Measurements from ENCODE around the gene ALKBH5.

ALKBH5 gene

DNA sequence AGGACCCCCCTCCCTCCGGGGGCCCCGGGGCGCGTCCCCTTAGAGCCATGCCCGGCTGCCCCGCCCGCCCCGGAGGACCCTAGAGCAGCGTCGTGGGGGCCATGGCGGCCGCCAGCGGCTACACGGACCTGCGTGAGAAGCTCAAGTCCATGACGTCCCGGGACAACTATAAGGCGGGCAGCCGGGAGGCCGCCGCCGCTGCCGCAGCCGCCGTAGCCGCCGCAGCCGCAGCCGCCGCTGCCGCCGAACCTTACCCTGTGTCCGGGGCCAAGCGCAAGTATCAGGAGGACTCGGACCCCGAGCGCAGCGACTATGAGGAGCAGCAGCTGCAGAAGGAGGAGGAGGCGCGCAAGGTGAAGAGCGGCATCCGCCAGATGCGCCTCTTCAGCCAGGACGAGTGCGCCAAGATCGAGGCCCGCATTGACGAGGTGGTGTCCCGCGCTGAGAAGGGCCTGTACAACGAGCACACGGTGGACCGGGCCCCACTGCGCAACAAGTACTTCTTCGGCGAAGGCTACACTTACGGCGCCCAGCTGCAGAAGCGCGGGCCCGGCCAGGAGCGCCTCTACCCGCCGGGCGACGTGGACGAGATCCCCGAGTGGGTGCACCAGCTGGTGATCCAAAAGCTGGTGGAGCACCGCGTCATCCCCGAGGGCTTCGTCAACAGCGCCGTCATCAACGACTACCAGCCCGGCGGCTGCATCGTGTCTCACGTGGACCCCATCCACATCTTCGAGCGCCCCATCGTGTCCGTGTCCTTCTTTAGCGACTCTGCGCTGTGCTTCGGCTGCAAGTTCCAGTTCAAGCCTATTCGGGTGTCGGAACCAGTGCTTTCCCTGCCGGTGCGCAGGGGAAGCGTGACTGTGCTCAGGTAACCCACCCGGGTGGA lies 759 bp downstream of the ALKBH5 start:
- intact Hi-C loops (cut with DNase I) = loop anchor here (5.0 kb wide), 1 partner anchor 97 kb away; the partner anchor contains the start of gene DRG2
- DNase-seq = peak; percentile 32 to 94 (median 59)

DNA sequence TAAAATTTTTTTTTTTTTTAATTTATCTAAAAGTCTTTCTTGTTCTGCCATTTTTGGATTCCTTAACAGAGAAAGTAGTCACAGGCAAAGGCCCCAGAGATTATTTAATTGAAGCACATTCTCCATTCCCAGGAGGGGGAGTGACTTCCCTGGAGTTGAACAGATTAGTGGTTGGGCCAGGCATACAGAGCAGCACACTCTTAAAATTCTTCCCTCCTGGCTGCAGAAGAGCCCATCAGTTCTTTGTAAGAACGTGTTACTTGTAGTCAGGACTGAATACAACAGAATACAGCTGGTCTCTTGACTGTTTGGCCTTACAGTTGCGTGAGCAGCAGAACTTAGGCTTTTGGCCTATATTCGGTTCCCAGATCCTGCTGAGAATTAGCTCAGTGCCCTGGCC lies 1.8 kb downstream of the ALKBH5 start:
- intact Hi-C loops (cut with DNase I) = no loop called here

DNA sequence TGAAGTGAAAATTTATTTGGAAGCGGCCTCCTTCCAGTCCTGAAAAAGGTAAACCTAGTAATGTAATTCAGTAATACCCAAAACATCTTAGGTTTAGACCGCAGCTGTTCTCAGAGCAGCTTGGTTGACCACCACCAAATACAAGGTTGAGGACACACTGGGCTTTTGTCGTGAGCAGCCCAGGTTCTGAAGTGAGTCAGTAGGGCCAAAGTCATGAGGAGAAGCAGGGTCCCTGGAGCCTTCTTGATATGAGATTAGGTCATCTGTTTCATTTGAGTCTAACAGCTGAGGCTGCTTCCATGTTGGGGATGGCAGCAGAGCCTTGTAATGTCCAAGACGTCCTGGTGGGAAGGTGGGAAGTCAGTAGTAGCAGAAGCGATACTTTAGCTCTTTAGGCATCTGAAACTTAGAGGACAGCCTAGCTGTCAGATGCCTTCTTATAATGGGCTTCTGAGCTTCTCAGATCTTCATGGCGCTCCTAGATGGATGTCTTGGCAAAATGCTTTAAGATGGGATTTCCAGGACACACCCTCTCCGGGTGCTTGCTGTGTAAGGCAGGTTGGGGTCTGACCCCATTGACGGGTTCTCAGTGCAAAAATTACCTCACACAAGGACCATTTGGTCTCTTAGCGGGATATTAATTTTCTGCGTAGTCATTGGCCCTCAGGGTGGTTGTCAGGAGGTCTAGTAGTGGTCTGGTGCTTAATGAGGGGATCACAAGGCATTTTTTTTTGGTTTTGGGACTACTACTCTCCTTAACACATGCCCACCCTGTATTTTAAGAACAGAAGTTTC lies 2.4 kb downstream of the ALKBH5 start:
- intact Hi-C loops (cut with DNase I) = no loop called here
- no peak for DNase-seq

More for the DNA sequence above, 1.8 kb downstream of the ALKBH5 start:
- DNase-seq = no peak

DNA sequence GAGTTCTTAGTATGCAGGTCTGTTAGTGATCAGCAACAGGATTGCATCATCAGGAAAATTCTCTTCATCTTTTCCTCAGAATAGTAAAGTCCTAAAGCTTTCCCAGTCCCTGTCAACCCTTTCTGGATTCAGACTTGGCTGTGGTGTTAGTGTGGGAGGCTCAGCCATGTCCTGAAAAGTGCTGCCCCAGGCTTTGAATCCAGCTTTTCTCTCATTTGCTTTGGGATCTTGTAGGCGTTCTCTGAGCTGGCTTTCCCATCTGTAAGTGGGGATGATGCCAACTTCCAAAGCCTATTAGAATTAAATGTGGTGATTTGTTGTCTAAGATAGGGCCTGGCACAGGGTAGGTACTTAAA lies 3.0 kb downstream of the ALKBH5 start:
- intact Hi-C loops (cut with DNase I) = no loop called here
- DNase-seq = peak in 1 of 10 donors; percentile 20

DNA sequence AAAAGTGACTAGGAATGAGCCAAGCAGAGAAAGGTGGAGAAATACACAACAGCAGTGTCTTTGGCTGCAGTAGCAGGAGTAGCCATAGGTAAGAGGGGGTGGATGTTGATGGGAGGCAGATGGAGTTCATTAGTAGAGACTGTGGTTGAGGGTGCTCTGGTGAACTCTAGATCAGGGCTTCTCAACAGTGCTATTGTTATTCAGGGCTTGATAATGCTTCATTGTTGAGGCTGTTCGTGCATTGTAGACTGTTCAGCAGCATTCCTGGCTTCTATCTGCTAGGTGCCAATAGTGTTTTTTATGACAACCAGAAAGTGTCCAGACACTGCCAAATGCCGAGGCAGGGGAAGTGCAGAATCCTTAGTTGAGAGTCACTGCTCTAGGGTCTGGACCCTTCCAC lies 3.6 kb downstream of the ALKBH5 start:
- intact Hi-C loops (cut with DNase I) = no loop called here
- no peak for DNase-seq

DNA sequence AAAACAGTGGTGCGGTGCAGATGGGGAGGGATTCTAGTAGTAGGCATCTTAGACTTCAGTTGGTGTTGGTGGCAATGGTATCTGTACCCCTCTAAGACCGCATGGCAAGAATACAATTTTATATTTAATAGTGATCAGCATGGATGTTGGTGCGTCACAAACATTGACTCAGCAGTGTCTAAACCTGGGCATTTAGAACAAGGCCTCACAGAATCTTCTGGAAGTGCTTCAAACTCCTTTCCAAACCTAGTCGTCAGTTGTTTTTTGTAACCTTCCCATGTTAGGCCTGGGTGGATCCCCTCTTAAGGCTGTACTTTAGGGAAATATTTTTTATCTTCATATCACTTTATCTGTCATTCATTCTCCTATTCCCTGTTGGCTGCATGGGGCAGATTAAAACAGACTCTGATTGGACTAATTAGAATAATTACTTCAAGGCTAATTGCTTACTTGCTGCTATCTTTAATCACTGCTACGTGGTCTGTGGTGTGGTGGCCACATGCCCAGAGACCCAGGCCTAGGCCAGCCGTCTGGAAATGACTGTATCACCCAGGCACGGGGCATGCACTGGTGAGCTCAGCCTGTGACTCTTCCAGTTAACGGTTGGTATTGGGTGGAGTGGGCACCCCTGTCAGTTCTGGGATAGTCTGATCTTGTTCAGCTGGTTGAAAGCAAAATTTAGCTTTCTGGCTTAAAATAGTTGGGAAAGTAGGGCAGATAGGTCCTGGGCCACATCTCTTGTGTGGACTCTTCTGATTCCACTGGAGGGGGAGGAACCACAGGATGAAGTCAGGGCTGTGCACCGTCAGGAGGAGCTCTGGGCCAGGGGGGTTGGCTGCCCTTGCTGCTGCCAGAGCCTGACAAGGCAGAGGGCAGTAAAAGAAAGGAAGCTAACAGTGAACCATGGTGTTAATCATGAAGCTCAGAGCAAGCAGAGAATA lies 4.5 kb downstream of the ALKBH5 start:
- intact Hi-C loops (cut with DNase I) = no loop called here
- no peak for DNase-seq

DNA sequence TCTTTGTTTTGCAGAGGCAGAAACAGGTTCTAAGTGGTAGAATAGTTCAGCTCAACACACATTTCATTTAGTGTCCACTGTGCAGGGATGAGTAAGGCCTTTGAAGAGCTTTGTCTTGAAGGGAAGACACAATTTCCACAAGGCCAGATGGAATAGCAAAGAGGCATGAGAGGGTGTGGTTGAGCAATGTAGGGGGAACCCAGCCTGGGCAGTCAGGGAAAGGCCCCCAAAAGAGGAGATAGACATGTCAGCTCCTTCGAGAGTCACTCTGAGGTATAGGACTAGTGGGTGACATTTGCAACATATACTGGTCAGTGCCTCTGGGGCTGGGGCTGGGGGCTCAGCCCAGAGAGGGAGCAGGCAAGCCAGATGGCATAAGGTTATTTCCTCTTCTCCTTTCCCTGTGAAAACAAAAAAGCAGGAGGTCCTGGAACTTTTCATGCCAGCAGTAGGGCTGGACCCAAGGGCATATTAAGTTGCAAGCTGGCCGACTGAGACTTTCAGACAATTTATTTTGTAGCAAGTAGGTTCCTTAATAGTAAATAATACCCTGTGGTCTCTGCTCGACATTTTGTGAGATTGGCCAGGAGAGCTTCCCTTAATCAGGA lies 7.1 kb downstream of the ALKBH5 start:
- intact Hi-C loops (cut with DNase I) = no loop called here
- no peak for DNase-seq

DNA sequence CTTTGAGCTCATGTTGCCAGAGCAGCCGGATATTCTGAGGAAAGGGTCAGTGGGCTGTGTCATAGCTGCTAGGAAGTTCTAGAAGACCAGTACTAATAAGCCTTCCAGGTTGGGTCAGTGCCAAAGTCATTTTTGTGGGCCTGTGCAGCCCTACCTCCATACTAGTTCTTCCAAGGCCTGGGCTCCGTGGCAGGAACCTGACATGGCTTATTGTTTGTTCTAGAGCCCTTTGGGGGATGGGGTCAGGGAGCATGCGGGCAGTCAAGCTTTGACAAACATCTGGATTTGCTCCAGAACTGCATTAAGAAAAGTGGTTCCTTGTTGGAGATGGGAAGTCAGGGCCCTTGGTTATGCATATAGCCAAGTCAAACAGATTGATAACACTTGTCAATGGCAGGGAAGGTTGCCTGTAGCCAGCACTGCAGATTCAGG lies 7.6 kb downstream of the ALKBH5 start:
- intact Hi-C loops (cut with DNase I) = no loop called here
- peak in 1 of 10 donors; percentile 46 for DNase-seq

DNA sequence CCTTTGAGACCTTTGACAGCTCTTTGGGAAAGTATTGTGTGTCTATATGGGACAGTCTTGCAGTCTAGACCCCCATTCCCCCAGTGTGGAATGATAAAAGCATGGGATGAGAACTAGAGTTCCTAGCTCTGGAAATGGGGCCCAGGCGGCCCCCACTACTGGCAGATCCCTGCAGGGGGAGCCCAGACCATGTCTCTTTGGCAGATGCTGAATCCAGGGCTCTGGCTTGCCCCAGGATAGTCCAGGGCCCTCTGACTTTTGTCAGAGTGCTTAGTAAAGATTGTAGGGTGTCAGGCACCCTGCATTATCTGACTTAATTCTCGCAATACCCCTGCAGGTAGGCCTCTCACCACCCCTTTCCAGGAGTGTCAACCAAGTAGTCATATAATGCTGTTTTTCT lies 8.3 kb downstream of the ALKBH5 start:
- peak in 2 of 10 donors; percentile 47 to 89 for DNase-seq
- intact Hi-C loops (cut with DNase I) = no loop called here

DNA sequence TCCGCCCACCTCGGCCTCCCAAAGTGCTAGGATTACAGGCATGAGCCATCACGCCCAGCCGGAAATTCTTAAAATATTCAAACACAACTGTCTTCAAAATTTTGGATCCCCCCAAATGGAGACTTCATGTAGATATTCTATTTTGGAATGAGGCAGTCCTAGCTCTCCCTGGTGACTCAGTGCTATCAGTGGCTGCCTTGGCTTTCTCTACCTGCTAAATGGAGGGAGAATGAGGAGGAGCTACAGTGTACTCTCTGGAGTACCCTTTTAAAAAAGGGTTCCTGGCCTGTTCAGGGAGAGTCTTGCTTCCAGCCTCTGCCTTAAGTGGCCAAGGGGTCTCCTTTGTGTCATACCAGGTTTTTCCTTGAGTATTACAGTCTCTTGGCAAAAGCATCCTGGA lies 10.8 kb downstream of the ALKBH5 start:
- peak in 1 of 10 donors; percentile 59 for DNase-seq
- intact Hi-C loops (cut with DNase I) = no loop called here

DNA sequence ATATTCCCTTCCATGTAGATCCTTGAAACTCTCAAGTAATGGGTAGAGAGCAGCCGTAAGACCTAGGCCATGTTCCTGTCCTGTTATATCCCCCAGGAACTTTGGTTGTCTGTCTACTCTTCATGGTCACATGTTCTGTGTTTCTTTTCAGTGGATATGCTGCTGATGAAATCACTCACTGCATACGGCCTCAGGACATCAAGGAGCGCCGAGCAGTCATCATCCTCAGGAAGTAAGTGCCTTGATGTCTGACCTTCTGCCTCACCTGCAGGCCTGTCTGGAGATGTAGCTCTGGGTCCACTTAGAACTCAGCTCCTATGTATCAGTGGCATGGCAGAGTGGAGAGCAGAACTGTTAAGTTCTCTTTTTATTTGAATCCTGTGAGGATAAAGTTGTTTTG lies 11.2 kb downstream of the ALKBH5 start:
- peak in 1 of 10 donors; percentile 20 for DNase-seq
- intact Hi-C loops (cut with DNase I) = no loop called here

DNA sequence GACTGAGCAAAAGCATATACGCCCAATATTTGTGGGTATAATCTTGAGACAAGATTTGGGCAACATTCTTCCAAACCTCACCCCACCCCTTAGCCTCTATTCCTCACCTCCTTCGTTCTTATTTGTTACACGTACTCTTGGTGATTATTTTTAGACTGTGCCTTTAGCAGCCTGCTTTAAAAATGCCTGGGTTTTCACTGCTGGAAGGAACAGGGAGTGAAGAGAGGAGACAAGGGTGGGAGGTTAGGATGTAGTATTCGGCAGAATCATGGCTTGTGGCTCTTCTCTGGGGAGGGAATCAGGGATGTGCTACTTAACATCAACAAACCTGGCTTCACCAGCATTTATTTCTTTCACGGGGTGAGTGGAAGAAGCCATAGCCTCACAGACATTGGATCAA lies 11.6 kb downstream of the ALKBH5 start:
- no peak for DNase-seq
- intact Hi-C loops (cut with DNase I) = no loop called here

DNA sequence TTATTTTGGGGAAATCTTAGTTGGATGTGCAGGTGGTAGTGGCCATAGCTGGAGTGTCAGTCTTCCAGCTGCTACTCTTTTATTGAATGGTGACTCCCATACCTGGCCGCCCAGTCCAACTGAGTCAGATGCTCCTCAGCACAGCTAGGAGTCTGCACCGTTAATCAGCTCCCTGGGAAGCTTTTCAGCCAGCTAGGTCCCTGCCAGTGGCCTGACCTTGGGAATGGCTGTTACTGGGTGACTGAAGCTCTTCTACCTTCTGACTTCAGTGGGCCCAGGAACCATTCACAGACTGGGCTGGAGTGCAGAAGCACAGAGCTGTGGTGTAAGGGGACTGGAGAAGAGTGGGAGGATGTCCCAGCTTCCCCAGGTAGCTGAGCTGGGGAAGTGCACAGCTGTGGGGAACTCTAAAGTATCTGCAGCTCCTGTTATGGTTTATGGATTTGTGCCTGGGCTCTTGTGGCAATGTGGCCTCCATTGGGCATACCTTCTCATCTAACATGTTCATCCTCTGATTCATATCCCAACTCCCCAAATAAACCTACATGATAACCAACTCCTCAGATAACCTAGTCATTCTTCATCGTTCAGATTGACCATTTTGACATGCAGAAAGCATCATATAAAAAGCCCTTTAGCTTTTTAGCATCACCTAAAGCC lies 14.0 kb downstream of the ALKBH5 start:
- DNase-seq = peak in 1 of 10 donors; percentile 34
- intact Hi-C loops (cut with DNase I) = no loop called here

DNA sequence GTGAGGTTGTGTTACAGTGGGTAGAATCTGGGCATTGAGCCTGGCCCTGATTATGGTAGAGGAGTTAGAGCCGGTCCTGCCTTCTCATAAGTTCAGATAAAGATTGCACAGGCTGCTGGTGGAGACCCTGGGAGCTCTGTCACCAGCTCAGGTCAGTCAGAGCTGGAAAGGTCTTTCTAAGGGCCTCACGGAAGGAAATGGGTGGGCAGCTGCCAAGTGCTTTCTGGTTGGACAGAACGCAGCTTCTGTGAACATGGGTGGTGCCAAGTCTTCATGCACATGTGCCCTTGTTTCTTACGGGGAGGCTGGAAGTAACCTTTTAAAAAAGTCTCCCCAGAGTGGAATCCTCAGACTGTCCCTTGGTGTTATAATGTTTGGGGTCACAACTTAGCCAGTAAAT lies 14.9 kb downstream of the ALKBH5 start:
- intact Hi-C loops (cut with DNase I) = no loop called here
- DNase-seq = no peak

DNA sequence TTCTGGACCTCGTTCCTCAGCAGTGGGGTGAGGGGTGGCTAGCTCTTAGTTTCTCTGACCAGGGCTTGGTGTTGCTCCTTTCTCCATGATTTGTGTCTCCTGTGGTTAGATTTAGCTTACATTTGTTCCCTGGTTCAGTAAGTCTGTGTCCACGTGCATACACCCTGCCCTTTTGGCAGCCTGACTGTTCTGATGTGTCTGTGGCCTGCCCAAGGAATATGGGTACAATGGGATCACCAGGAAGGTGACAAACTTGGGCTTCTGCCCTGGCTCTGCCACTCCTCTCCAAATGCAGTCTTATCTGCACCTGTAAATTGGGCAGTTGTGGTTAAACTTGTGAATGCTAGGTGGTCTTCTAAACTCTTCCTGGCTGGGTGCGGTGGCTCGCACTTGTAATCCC lies 17.5 kb downstream of the ALKBH5 start:
- intact Hi-C loops (cut with DNase I) = no loop called here

DNA sequence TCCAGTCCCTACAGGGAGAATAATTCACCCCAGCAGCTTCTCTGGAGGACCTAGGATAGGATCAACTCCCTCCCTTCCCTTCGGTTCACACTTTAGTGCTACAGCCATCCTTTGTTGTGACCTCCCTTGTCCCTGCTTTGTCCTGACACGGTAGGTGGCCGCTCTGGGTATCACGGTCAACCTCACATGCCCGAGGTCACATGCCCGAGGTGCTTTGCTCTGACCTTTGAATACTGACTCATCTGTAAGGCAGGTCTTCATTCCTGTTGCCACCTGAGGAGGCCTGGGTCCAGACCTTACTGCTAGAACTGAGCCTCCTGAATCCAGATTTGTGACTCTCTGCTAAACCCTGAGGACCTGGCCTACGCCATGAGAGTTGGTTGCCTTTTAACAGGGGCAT lies 19.7 kb downstream of the ALKBH5 start:
- DNase-seq = peak in 1 of 10 donors; percentile 25
- intact Hi-C loops (cut with DNase I) = no loop called here

More for the DNA sequence above, 17.5 kb downstream of the ALKBH5 start:
- peak in 1 of 10 donors; percentile 20 for DNase-seq

DNA sequence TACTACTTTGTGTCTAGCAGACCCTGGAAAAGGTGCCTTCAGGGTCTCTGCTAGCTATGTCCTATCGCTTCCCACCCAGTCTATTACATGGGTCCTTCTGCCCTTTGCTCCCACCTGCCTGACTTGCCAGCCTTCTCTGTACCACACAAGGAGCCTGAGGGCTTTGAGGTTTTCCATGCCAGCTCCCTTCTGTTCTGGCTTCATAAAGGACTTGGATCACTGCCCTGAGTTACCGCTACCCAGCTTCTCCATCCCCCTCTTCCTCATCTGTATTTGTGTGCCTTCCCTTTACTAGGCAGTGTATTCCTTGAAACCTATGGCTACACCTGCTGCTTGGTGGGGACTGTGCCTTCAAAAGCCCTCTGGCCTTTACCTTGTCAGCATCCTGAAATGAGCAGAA lies 22.2 kb downstream of the ALKBH5 start:
- intact Hi-C loops (cut with DNase I) = no loop called here
- DNase-seq = peak in 1 of 10 donors; percentile 18

DNA sequence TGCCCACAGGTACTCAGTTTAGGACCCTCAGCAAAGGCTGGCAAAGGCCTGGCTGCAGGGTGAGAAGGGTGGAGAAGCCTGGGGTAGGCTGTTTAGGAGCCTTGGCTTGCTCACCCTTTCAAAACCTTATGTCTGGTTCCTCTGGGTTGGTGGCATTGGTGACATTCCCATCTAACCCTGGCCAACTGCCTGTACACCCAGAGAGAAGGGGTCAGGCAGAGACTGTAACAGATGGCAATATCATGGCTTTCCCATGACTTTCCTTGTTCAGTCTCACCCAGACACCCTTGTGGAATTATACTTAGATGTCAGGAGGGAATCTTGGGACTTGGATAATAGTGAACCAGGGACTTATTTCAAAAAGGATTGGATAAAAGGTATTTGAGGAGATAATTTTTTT lies 23.3 kb downstream of the ALKBH5 start:
- intact Hi-C loops (cut with DNase I) = no loop called here
- DNase-seq = no peak

DNA sequence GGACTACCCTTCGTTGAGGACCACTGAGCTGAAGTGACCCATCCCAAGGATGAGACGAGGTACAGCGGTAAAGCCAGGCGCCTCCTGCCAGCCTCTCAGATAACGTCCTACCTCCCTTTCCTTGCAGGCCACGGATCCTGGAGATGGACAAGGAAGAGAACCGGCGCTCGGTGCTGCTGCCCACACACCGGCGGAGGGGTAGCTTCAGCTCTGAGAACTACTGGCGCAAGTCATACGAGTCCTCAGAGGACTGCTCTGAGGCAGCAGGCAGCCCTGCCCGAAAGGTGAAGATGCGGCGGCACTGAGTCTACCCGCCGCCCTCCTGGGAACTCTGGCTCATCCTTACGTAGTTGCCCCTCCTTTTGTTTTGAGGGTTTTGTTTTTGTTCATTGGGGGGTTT lies 24.5 kb downstream of the ALKBH5 start:
- peak in 2 of 10 donors; percentile 52 to 79 for DNase-seq
- intact Hi-C loops (cut with DNase I) = no loop called here
